22Rv1 (cell line): ENCODE results near the gene VWF.

Source experiments
- CTCF ChIP-seq: fragments of 450-650 bp; IDR thresholded peaks from 2 replicates; pipeline ENCODE4 v1.5.1; 2017; ENCODE audit warnings: mild to moderate bottlenecking
- ZFX ChIP-seq: fragments of 450-650 bp; IDR thresholded peaks from 2 replicates; pipeline ENCODE4 v1.6.1; 2017; ENCODE audit warnings: antibody characterized with exemption, borderline replicate concordance

DNA sequence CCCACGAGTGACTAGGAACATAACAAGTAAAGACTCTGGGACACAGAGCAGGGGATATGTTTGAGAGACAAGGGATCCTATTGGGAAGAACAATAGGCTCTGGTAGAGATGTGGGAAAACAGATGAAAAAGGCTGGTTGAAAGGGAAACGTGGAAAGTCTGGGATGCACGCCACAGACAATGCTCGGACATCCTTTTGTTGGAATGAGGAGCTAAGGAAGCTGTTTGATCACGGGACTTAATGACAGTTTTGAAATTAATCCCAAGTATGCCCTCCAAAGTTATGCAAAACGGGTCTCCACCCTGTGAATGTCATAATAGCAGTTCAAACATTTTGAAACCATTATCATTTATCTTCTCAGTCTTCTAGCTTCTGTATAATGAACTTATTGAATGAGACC is 147.8 kb downstream of the VWF start:
- TF ChIP-seq CTCF (no peak), ZFX (no peak)
